H9 (cell line): ENCODE measurements around the gene ZBTB47. TPM values are rescaled to one million over a fixed set of nuclear protein-coding genes. Genes with fewer than 3 reads are reported as not detected.

Source experiments
- DNase-seq: peaks from one replicate; pipeline ENCODE4 v3.0.0-alpha.2; 2017
- H2AFZ ChIP-seq: one replicate; pipeline ENCODE4 v1.6.1; 2013; ENCODE audit warnings: mild to moderate bottlenecking, low read length, control low read depth, moderate library complexity
- H2AK5ac ChIP-seq: 2 replicates; pipeline ENCODE4 v1.6.1; 2013; ENCODE audit warnings: low read length, control low read depth, mixed read lengths; ENCODE audit not compliant: insufficient read length
- H2BK120ac ChIP-seq: one replicate; pipeline ENCODE4 v1.6.1; 2013; ENCODE audit warnings: low read depth, mild to moderate bottlenecking, low read length, control low read depth, inconsistent platforms; ENCODE audit not compliant: poor library complexity, severe bottlenecking
- H2BK12ac ChIP-seq: 2 replicates; pipeline ENCODE4 v1.6.1; 2013; ENCODE audit warnings: low read length, control low read depth, mixed read lengths, low read depth; ENCODE audit not compliant: insufficient read length
- H2BK15ac ChIP-seq: 2 replicates; pipeline ENCODE4 v1.6.1; 2013; ENCODE audit warnings: low read depth, low read length, control low read depth
- H2BK20ac ChIP-seq: one replicate; pipeline ENCODE4 v1.6.1; 2013; ENCODE audit warnings: low read depth, mild to moderate bottlenecking, low read length, control low read depth, inconsistent platforms; ENCODE audit not compliant: poor library complexity, severe bottlenecking
- H2BK5ac ChIP-seq: 2 replicates; pipeline ENCODE4 v1.6.1; 2013; ENCODE audit warnings: low read length, control low read depth, mixed read lengths; ENCODE audit not compliant: insufficient read length
- H3K14ac ChIP-seq: 2 replicates; pipeline ENCODE4 v1.6.1; 2013; ENCODE audit warnings: low read length, control low read depth; ENCODE audit not compliant: insufficient read depth
- H3K18ac ChIP-seq: 2 replicates; pipeline ENCODE4 v1.6.1; 2013; ENCODE audit warnings: low read depth, mild to moderate bottlenecking, mixed read lengths, low read length, control low read depth; ENCODE audit not compliant: insufficient read length
- H3K23ac ChIP-seq: 2 replicates; pipeline ENCODE4 v1.6.1; 2013; ENCODE audit warnings: low read length, control low read depth, mixed read lengths, low read depth; ENCODE audit not compliant: insufficient read length
- H3K23me2 ChIP-seq: 2 replicates; pipeline ENCODE4 v1.6.1; 2013; ENCODE audit warnings: low read depth, mild to moderate bottlenecking, mixed read lengths, low read length, control low read depth; ENCODE audit not compliant: insufficient read length, poor library complexity, severe bottlenecking
- H3K27ac ChIP-seq: 2 replicates; pipeline ENCODE4 v1.5.1; 2013; ENCODE audit warnings: low read length, control low read depth, mixed read lengths, low read depth; ENCODE audit not compliant: insufficient read length
- H3K27me3 ChIP-seq: 2 replicates; pipeline ENCODE4 v1.6.1; 2013; ENCODE audit warnings: low read length, control low read depth, inconsistent platforms; ENCODE audit not compliant: insufficient read depth
- H3K4ac ChIP-seq: 2 replicates; pipeline ENCODE4 v1.6.1; 2013; ENCODE audit warnings: low read depth, mild to moderate bottlenecking, control low read depth, inconsistent platforms, low read length, moderate library complexity
- H3K4me1 ChIP-seq: 2 replicates; pipeline ENCODE4 v1.6.1; 2013; ENCODE audit warnings: low read length, control low read depth, inconsistent platforms; ENCODE audit not compliant: insufficient read depth
- H3K4me2 ChIP-seq: 2 replicates; pipeline ENCODE4 v1.6.1; 2013; ENCODE audit warnings: low read length, control low read depth, mixed read lengths; ENCODE audit not compliant: insufficient read length, insufficient read depth
- H3K56ac ChIP-seq: 2 replicates; pipeline ENCODE4 v1.6.1; 2013; ENCODE audit warnings: low read depth, mild to moderate bottlenecking, mixed read lengths, low read length, control low read depth; ENCODE audit not compliant: insufficient read length
- H3K79me1 ChIP-seq: 2 replicates; pipeline ENCODE4 v1.6.1; 2013; ENCODE audit warnings: low read depth, mild to moderate bottlenecking, moderate library complexity, low read length, control low read depth, inconsistent platforms; ENCODE audit not compliant: insufficient read depth, poor library complexity, severe bottlenecking
- H3K79me2 ChIP-seq: 2 replicates; pipeline ENCODE4 v1.6.1; 2013; ENCODE audit warnings: low read length, control low read depth, inconsistent platforms; ENCODE audit not compliant: insufficient read depth
- H3K9ac ChIP-seq: 2 replicates; pipeline ENCODE4 v1.6.1; 2013; ENCODE audit warnings: low read length, control low read depth, mixed read lengths; ENCODE audit not compliant: insufficient read length; ENCODE audit errors: extremely low read depth
- H3K9me3 ChIP-seq: one replicate; pipeline ENCODE4 v1.6.1; 2013; ENCODE audit warnings: low read depth, low read length, inconsistent platforms; ENCODE audit not compliant: control insufficient read depth
- H3T11ph ChIP-seq: one replicate; pipeline ENCODE4 v1.6.1; 2013; ENCODE audit warnings: mild to moderate bottlenecking, low read length, control low read depth, inconsistent platforms
- H4K20me1 ChIP-seq: one replicate; pipeline ENCODE4 v1.6.1; 2013; ENCODE audit not compliant: control insufficient read depth, insufficient read length, insufficient read depth
- H4K5ac ChIP-seq: 2 replicates; pipeline ENCODE4 v1.6.1; 2013; ENCODE audit warnings: low read depth, mild to moderate bottlenecking, mixed read lengths, low read length, control low read depth; ENCODE audit not compliant: insufficient read length
- H4K8ac ChIP-seq: replicated peaks from 2 replicates; pipeline ENCODE4 v1.6.1; 2013; ENCODE audit warnings: low read length, control low read depth, mixed read lengths, low read depth; ENCODE audit not compliant: insufficient read length
- H4K91ac ChIP-seq: 2 replicates; pipeline ENCODE4 v1.6.1; 2013; ENCODE audit warnings: low read depth, mild to moderate bottlenecking, moderate library complexity, mixed read lengths, low read length, control low read depth; ENCODE audit not compliant: insufficient read length
- H3K27ac Mint-ChIP-seq, 3 experiments: 2 replicates in 2 of 3; 3 replicates in 1 of 3; pipeline ENCODE4 v1.8.0; 2020 to 2021; ENCODE audit warnings: mixed read lengths in 3 of 3, mild to moderate bottlenecking in 1 of 3, moderate library complexity in 1 of 3
- H3K27me3 Mint-ChIP-seq: 2 replicates; pipeline ENCODE4 v1.8.0; 2021; ENCODE audit warnings: low read depth, mild to moderate bottlenecking, moderate library complexity, mixed read lengths
- H3K36me3 Mint-ChIP-seq, 3 experiments: 2 replicates in 2 of 3; 3 replicates in 1 of 3; pipeline ENCODE4 v1.8.0; 2020 to 2021; ENCODE audit warnings: low read depth in 3 of 3, mixed read lengths in 3 of 3; ENCODE audit not compliant: insufficient read depth in 1 of 3
- H3K4me1 Mint-ChIP-seq, 2 experiments: 2 replicates each; pipeline ENCODE4 v1.8.0; 2020; ENCODE audit warnings: mixed read lengths in 2 of 2
- H3K4me3 Mint-ChIP-seq, 2 experiments: 2 replicates in 1 of 2; 3 replicates in 1 of 2; pipeline ENCODE4 v1.8.0; 2020 to 2021; ENCODE audit warnings: mild to moderate bottlenecking in 2 of 2, mixed read lengths in 2 of 2, moderate library complexity in 1 of 2
- H3K9me3 Mint-ChIP-seq, 2 experiments: 2 replicates in 1 of 2; 3 replicates in 1 of 2; pipeline ENCODE4 v1.8.0; 2020; ENCODE audit warnings: mild to moderate bottlenecking in 2 of 2, mixed read lengths in 2 of 2, moderate library complexity in 1 of 2
- WGBS: extraction: QIAGEN DNeasy Blood & Tissue Kit; methylation state at CpG from one replicate; pipeline ENCODE4 v1.1.7; 2013; ENCODE audit warnings: missing lambda C conversion rate, low lambda C conversion rate, mixed read lengths; ENCODE audit not compliant: insufficient read length; ENCODE audit errors: extremely low coverage; 5-methylcytosine and 5-hydroxymethylcytosine counted together
- total RNA-seq: library from RNA; stranded (reverse); gene quantifications from 2 replicates; pipeline ENCODE4 v1.2.1, GENCODE V29; 2021
- TF ChIP-seq, protein P1 (sequence below): fragments of 200-600 bp; sonication (generic); conservative IDR thresholded peaks from 3 replicates; pipeline ENCODE4 v1.8.0; 2021; ENCODE audit warnings: antibody characterized with exemption, mild to moderate bottlenecking

Gene ZBTB47
- total RNA-seq, 1 experiment from 2014 or later = 3.6 TPM

- H3K79me1 ChIP-seq = no peaks in the 10 kb centered on the region
- H2BK5ac ChIP-seq = no peak overlapping the region
- Mint-ChIP-seq H3K27me3 (no peaks in the 10 kb centered on the region), H3K9me3 (no peaks in the 10 kb centered on the region), H3K27ac (no peak overlapping the region), H3K36me3 (no peaks in the 10 kb centered on the region), H3K4me3 (no peak overlapping the region), H3K4me1 (peaks cover 11 to 19% of the 10 kb centered on the region in 2 experiments)
- no peaks in the 10 kb centered on the region for H3K9me3 ChIP-seq
- no peak for DNase-seq
- no peak overlapping the region for H4K5ac ChIP-seq
- no CpG with 5 or more reads among the region's 7 CpGs for WGBS
- H4K8ac ChIP-seq = no peak overlapping the region
- no peak overlapping the region for H2BK120ac ChIP-seq
- no peaks in the 10 kb centered on the region for H4K20me1 ChIP-seq
- H3K79me2 ChIP-seq = no peaks in the 10 kb centered on the region
- H3K4me2 ChIP-seq = no peak overlapping the region
- H2BK20ac ChIP-seq = no peak overlapping the region
- no peak overlapping the region for H3K9ac ChIP-seq
- H3K27me3 ChIP-seq = no peaks in the 10 kb centered on the region; the same call in 1 of the 2 replicates
- no peak overlapping the region for H3K56ac ChIP-seq
- no peak overlapping the region for H2AK5ac ChIP-seq
- no peak overlapping the region for H3K14ac ChIP-seq
- no peak overlapping the region for H3K23ac ChIP-seq
- H2BK12ac ChIP-seq = no peak overlapping the region
- no peak overlapping the region for H3K4ac ChIP-seq
- TF ChIP-seq, protein P1, sequence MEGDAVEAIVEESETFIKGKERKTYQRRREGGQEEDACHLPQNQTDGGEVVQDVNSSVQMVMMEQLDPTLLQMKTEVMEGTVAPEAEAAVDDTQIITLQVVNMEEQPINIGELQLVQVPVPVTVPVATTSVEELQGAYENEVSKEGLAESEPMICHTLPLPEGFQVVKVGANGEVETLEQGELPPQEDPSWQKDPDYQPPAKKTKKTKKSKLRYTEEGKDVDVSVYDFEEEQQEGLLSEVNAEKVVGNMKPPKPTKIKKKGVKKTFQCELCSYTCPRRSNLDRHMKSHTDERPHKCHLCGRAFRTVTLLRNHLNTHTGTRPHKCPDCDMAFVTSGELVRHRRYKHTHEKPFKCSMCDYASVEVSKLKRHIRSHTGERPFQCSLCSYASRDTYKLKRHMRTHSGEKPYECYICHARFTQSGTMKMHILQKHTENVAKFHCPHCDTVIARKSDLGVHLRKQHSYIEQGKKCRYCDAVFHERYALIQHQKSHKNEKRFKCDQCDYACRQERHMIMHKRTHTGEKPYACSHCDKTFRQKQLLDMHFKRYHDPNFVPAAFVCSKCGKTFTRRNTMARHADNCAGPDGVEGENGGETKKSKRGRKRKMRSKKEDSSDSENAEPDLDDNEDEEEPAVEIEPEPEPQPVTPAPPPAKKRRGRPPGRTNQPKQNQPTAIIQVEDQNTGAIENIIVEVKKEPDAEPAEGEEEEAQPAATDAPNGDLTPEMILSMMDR = no peak
- no peak overlapping the region for H2AFZ ChIP-seq
- no peak overlapping the region for H3K18ac ChIP-seq
- H4K91ac ChIP-seq = no peak overlapping the region
- no peaks in the 10 kb centered on the region for H3K4me1 ChIP-seq
- H3K23me2 ChIP-seq = no peaks in the 10 kb centered on the region
- H3K27ac ChIP-seq = no peak overlapping the region
- H2BK15ac ChIP-seq = no peak overlapping the region
- no peak overlapping the region for H3T11ph ChIP-seq
Measured at GRCh38 chr3:42698216-42698910, 44.9 kb downstream of the ZBTB47 start.
